H1 (cell line): ENCODE results near the gene UGT1A1. TPM values are rescaled to one million over a fixed set of nuclear protein-coding genes. Genes with fewer than 3 reads are reported as not detected.

ENCODE experiments used
- CTCF ChIA-PET: fragments of 300-600 bp; sonication (Branson Sonifier 250); formaldehyde crosslinking; loops from one replicate; lab custom pipeline; 2021; ENCODE audit not compliant: partially characterized antibody; lab: Charles Lee
- POLR2A ChIA-PET: fragments of 300-600 bp; sonication (Branson Sonifier 250); formaldehyde crosslinking; loops from one replicate; lab custom pipeline; 2021; ENCODE audit warnings: inconsistent platforms; ENCODE audit not compliant: partially characterized antibody; lab: Charles Lee
- DNase-seq, 2 experiments: peaks; one replicate each; pipeline versions ENCODE4 v3.0.0 to v3.0.0-alpha.2; 2010 to 2022; ENCODE audit warnings: low spot score in 2 of 2, low read depth in 1 of 2, mixed read lengths in 1 of 2
- FAIRE-seq: peaks from 2 replicates; lab custom pipeline; 2011; peaks lifted over from hg19 to GRCh38; lab: Jason Lieb, UNC
- H2AFZ ChIP-seq: 2 replicates; pipeline ENCODE4 v1.8.1; 2012; ENCODE audit warnings: low read length, inconsistent platforms
- H2AK5ac ChIP-seq: 2 replicates; pipeline ENCODE4 v1.6.1; 2013; ENCODE audit warnings: low read depth, low read length
- H2BK120ac ChIP-seq: replicated peaks from 2 replicates; pipeline ENCODE3; 2013; ENCODE audit warnings: low read depth, low read length, inconsistent platforms
- H2BK12ac ChIP-seq: 2 replicates; pipeline ENCODE4 v1.6.1; 2013; ENCODE audit warnings: low read depth, low read length
- H2BK15ac ChIP-seq: 2 replicates; pipeline ENCODE4 v1.6.1; 2013; ENCODE audit warnings: low read length
- H2BK20ac ChIP-seq: 2 replicates; pipeline ENCODE4 v1.6.1; 2013; ENCODE audit warnings: low read length
- H2BK5ac ChIP-seq: 2 replicates; pipeline ENCODE4 v1.6.1; 2013; ENCODE audit warnings: low read depth, low read length
- H3K14ac ChIP-seq: 2 replicates; pipeline ENCODE4 v1.6.1; 2013; ENCODE audit warnings: inconsistent platforms; ENCODE audit not compliant: insufficient read length
- H3K18ac ChIP-seq: 2 replicates; pipeline ENCODE4 v1.6.1; 2013; ENCODE audit warnings: low read length; ENCODE audit errors: extremely low read depth
- H3K23ac ChIP-seq: 2 replicates; pipeline ENCODE4 v1.6.1; 2013; ENCODE audit warnings: inconsistent platforms; ENCODE audit not compliant: insufficient read length
- H3K23me2 ChIP-seq: 2 replicates; pipeline ENCODE4 v1.6.1; 2013; ENCODE audit warnings: low read depth, low read length
- H3K27ac ChIP-seq: 2 replicates; pipeline ENCODE4 v1.6.1; 2011; ENCODE audit warnings: low read depth, low read length, inconsistent platforms
- H3K27me3 ChIP-seq, 4 experiments: replicated peaks in 1 of 4; 1 replicate in 1 of 4; 2 replicates in 3 of 4; pipeline versions ENCODE4 v1.6.1 to v1.8.1; 2011 to 2013; ENCODE audit warnings: low read length in 3 of 4, mild to moderate bottlenecking in 3 of 4, inconsistent platforms in 2 of 4, mixed read lengths in 2 of 4, moderate library complexity in 1 of 4; ENCODE audit not compliant: control insufficient read depth in 3 of 4, insufficient read depth in 3 of 4; ENCODE audit errors: extremely low read depth in 1 of 4
- H3K36me3 ChIP-seq, 4 experiments: 2 replicates each; pipeline versions ENCODE4 v1.6.1 to v1.8.1; 2011 to 2013; ENCODE audit warnings: mild to moderate bottlenecking in 4 of 4, low read length in 3 of 4, moderate library complexity in 2 of 4, control low read depth in 1 of 4, inconsistent platforms in 1 of 4; ENCODE audit not compliant: insufficient read depth in 4 of 4, control insufficient read depth in 2 of 4
- H3K4ac ChIP-seq: replicated peaks from 2 replicates; pipeline ENCODE3; 2013; ENCODE audit warnings: low read length, low read depth, mixed read lengths, inconsistent platforms; ENCODE audit not compliant: insufficient read length
- H3K4me1 ChIP-seq, 4 experiments: replicated peaks in 1 of 4; 1 replicate in 1 of 4; 2 replicates in 3 of 4; pipeline versions ENCODE4 v1.6.1 to v1.8.1; 2011 to 2013; ENCODE audit warnings: low read length in 3 of 4, inconsistent platforms in 2 of 4, mixed read lengths in 1 of 4; ENCODE audit not compliant: insufficient read depth in 4 of 4, control insufficient read depth in 3 of 4
- H3K4me2 ChIP-seq, 2 experiments: 2 replicates each; pipeline versions ENCODE4 v1.6.1 to v1.8.1; 2011 to 2013; ENCODE audit warnings: low read depth in 2 of 2, low read length in 2 of 2, control low read depth in 1 of 2, inconsistent platforms in 1 of 2, mild to moderate bottlenecking in 1 of 2; ENCODE audit not compliant: insufficient read depth in 1 of 2
- H3K4me3 ChIP-seq, 4 experiments: fragments of 200-600, 300-600 bp in 1 of 4; sonication (generic), shearing (Covaris generic), sonication (Bioruptor Twin) in 1 of 4; 2 replicates each; pipeline versions ENCODE4 v1.5.1 to v1.8.1; 2011 to 2016; ENCODE audit warnings: low read length in 4 of 4, low read depth in 3 of 4, control low read depth in 2 of 4, inconsistent platforms in 2 of 4, mild to moderate bottlenecking in 2 of 4, mixed read lengths in 1 of 4, moderate library complexity in 1 of 4; ENCODE audit not compliant: insufficient read depth in 2 of 4; ENCODE audit errors: extremely low read depth in 1 of 4
- H3K56ac ChIP-seq: replicated peaks from 2 replicates; pipeline ENCODE3; 2013; ENCODE audit warnings: low read depth, mild to moderate bottlenecking, mixed read lengths, low read length, inconsistent platforms; ENCODE audit not compliant: insufficient read length
- H3K79me1 ChIP-seq: 2 replicates; pipeline ENCODE4 v1.6.1; 2013; ENCODE audit warnings: low read depth, low read length, control low read depth
- H3K79me2 ChIP-seq, 2 experiments: 2 replicates each; pipeline versions ENCODE4 v1.6.1 to v1.8.1; 2012 to 2013; ENCODE audit warnings: low read length in 2 of 2, mild to moderate bottlenecking in 2 of 2, inconsistent platforms in 1 of 2; ENCODE audit not compliant: insufficient read depth in 2 of 2, control insufficient read depth in 1 of 2
- H3K9ac ChIP-seq, 4 experiments: replicated peaks in 1 of 4; 1 replicate in 1 of 4; 2 replicates in 3 of 4; pipeline versions ENCODE4 v1.6.1 to v1.8.1; 2011 to 2013; ENCODE audit warnings: low read depth in 3 of 4, low read length in 3 of 4, control low read depth in 2 of 4, mild to moderate bottlenecking in 2 of 4, moderate library complexity in 2 of 4, inconsistent platforms in 1 of 4; ENCODE audit errors: extremely low read depth in 1 of 4
- H3K9me3 ChIP-seq, 2 experiments: 2 replicates each; pipeline versions ENCODE4 v1.6.1 to v1.8.1; 2012 to 2013; ENCODE audit warnings: mild to moderate bottlenecking in 2 of 2, moderate library complexity in 2 of 2, control low read depth in 1 of 2, inconsistent platforms in 1 of 2, low read depth in 1 of 2, low read length in 1 of 2, mixed read lengths in 1 of 2; ENCODE audit not compliant: insufficient read depth in 2 of 2
- H4K20me1 ChIP-seq, 2 experiments: replicated peaks in 1 of 2; 2 replicates each; pipeline versions ENCODE3 to v1.8.1; 2011 to 2013; ENCODE audit warnings: inconsistent platforms in 2 of 2, low read length in 2 of 2, mild to moderate bottlenecking in 1 of 2; ENCODE audit not compliant: insufficient read depth in 2 of 2, control insufficient read depth in 1 of 2
- H4K5ac ChIP-seq: 2 replicates; pipeline ENCODE4 v1.6.1; 2013; ENCODE audit warnings: low read length, low read depth, mixed read lengths, inconsistent platforms; ENCODE audit not compliant: insufficient read length
- H4K8ac ChIP-seq: 2 replicates; pipeline ENCODE4 v1.8.0; 2013; ENCODE audit warnings: mild to moderate bottlenecking, moderate library complexity, low read length, inconsistent platforms; ENCODE audit not compliant: insufficient read depth; ENCODE audit errors: extremely low read depth
- H4K91ac ChIP-seq: replicated peaks from 2 replicates; pipeline ENCODE3; 2013; ENCODE audit warnings: low read length, mixed read lengths, inconsistent platforms; ENCODE audit not compliant: insufficient read length
- BCL11A ChIP-seq, 2 experiments: IDR thresholded peaks; one replicate each; pipeline ENCODE4 v1.6.1; 2011; ENCODE audit warnings: low read depth in 2 of 2, low read length in 2 of 2, mild to moderate bottlenecking in 2 of 2
- CEBPB ChIP-seq: IDR thresholded peaks from 2 replicates; pipeline ENCODE4 v1.6.1; 2012; ENCODE audit warnings: low read depth, low read length
- CHD2 ChIP-seq: IDR thresholded peaks from 2 replicates; pipeline ENCODE4 v1.6.1; 2012; ENCODE audit warnings: low read length, improper control_type of control experiment
- CTBP2 ChIP-seq: IDR thresholded peaks from 2 replicates; pipeline ENCODE4 v1.7.0; 2011; ENCODE audit warnings: borderline replicate concordance, mild to moderate bottlenecking, moderate library complexity, mixed read lengths, low read length; ENCODE audit not compliant: insufficient read depth, insufficient read length
- EP300 ChIP-seq, 2 experiments: IDR thresholded peaks; 1 replicate in 1 of 2; 2 replicates in 1 of 2; pipeline ENCODE4 v1.6.1; 2011 to 2012; ENCODE audit warnings: low read depth in 2 of 2, low read length in 2 of 2, mild to moderate bottlenecking in 2 of 2, borderline replicate concordance in 1 of 2, inconsistent platforms in 1 of 2, moderate library complexity in 1 of 2
- FOSL1 ChIP-seq: IDR thresholded peaks from 2 replicates; pipeline ENCODE4 v1.6.1; 2011; ENCODE audit warnings: mild to moderate bottlenecking, low read depth, low read length, moderate library complexity; ENCODE audit not compliant: insufficient read depth
- GTF2F1 ChIP-seq: IDR thresholded peaks from 2 replicates; pipeline ENCODE4 v1.6.1; 2012; ENCODE audit warnings: low read depth, low read length, improper control_type of control experiment, borderline replicate concordance
- JUN ChIP-seq: IDR thresholded peaks from 2 replicates; pipeline ENCODE4 v1.6.1; 2011; ENCODE audit warnings: low read depth, mild to moderate bottlenecking, improper control_type of control experiment, low read length
- JUND ChIP-seq: IDR thresholded peaks from 2 replicates; pipeline ENCODE4 v1.6.1; 2011; ENCODE audit warnings: mild to moderate bottlenecking, improper control_type of control experiment, low read length
- KDM1A ChIP-seq: fragments of 200-600, 300-600 bp; sonication (generic); IDR thresholded peaks from 2 replicates; pipeline ENCODE4 v1.7.1; 2016; ENCODE audit warnings: mild to moderate bottlenecking, low read length, borderline replicate concordance
- RAD21 ChIP-seq, 2 experiments: IDR thresholded peaks in 1 of 2; conservative IDR thresholded peaks in 1 of 2; 2 replicates each; pipeline ENCODE4 v1.6.1; 2011; ENCODE audit warnings: low read depth in 2 of 2, low read length in 2 of 2, improper control_type of control experiment in 1 of 2, inconsistent platforms in 1 of 2, mild to moderate bottlenecking in 1 of 2, moderate library complexity in 1 of 2
- RXRA ChIP-seq: IDR thresholded peaks from 2 replicates; pipeline ENCODE4 v1.6.1; 2011; ENCODE audit warnings: low read depth, mild to moderate bottlenecking, low read length, moderate library complexity; ENCODE audit not compliant: insufficient read depth
- SIN3A ChIP-seq, 2 experiments: IDR thresholded peaks in 1 of 2; conservative IDR thresholded peaks in 1 of 2; 2 replicates each; pipeline ENCODE4 v1.6.1; 2011 to 2012; ENCODE audit warnings: low read length in 2 of 2, improper control_type of control experiment in 1 of 2, low read depth in 1 of 2, mild to moderate bottlenecking in 1 of 2
- SIRT6 ChIP-seq: IDR thresholded peaks from one replicate; pipeline ENCODE4 v1.7.1; 2012; ENCODE audit warnings: low read length, inconsistent platforms
- YY1 ChIP-seq: IDR thresholded peaks from 2 replicates; pipeline ENCODE4 v1.6.1; 2011; ENCODE audit warnings: low read depth, mild to moderate bottlenecking, low read length
- WGBS, 2 experiments: shearing (Covaris generic) in 1 of 2; methylation state at CpG; one replicate each; pipeline versions ENCODE4 v1.1.6 to v1.1.7; 2013 to 2015; ENCODE audit warnings: low lambda C conversion rate in 2 of 2, mixed read lengths in 2 of 2, inconsistent platforms in 1 of 2, low coverage in 1 of 2, missing lambda C conversion rate in 1 of 2; ENCODE audit not compliant: insufficient replicate concordance in 2 of 2, insufficient coverage in 1 of 2, insufficient read length in 1 of 2; ENCODE audit errors: extremely low coverage in 1 of 2, missing lambda C conversion rate in 1 of 2; 5-methylcytosine and 5-hydroxymethylcytosine counted together
- polyA plus RNA-seq, 7 experiments: library from polyadenylated mRNA; depleted of rRNA in 3 of 7; stranded (reverse) in 5 of 7; unstranded in 2 of 7; fragments of >200 nt in 5 of 7; fragments of 200-250 nt in 2 of 7; gene quantifications; 1 replicate in 5 of 7; 2 replicates in 1 of 7; 4 replicates in 1 of 7; pipeline versions ENCODE4 v1.2.1 to v1.2.3, GENCODE V29; 2011 to 2013; ENCODE audit warnings: missing spikeins in 2 of 7, mixed read lengths in 2 of 7
- total RNA-seq: library from RNA; stranded (reverse); fragmentation: NEBNext Ultra II Directional; extraction: Animal tissue kit (Norgen Biotek cat#: 25700); gene quantifications from 2 replicates; pipeline ENCODE4 v1.2.1, GENCODE V29; 2021

Gene UGT1A1
- total and polyA plus RNA-seq, 2 of the 8 experiments (the other 6 are each of a cell fraction or from before 2014, with no cell fraction given), result not detected

GRCh38 chr2:233747283-233747544, 12.9 kb upstream of the UGT1A1 start:
- Histone ChIP-seq H3K79me1 (no peaks in the 10 kb centered on the region), H3K9me3 (peaks cover 18 to 32% of the 10 kb centered on the region in 2 experiments), H3K4ac (no peak overlapping the region), H3K56ac (no peak overlapping the region), H4K8ac (no peak overlapping the region), H4K91ac (no peak overlapping the region), H3K9ac (no peak overlapping the region), H3K23me2 (no peaks in the 10 kb centered on the region), H3K4me2 (no peak overlapping the region), H2BK20ac (no peak overlapping the region), H3K14ac (no peak overlapping the region), H4K5ac (no peak overlapping the region), H3K79me2 (no peaks in the 10 kb centered on the region), H3K27me3 (no peaks in the 10 kb centered on the region), H2BK12ac (no peak overlapping the region), H4K20me1 (no peaks in the 10 kb centered on the region), H3K4me3 (no peak overlapping the region), H2BK15ac (no peak overlapping the region), H2BK5ac (no peak overlapping the region), H3K27ac (no peak overlapping the region), H2AK5ac (no peak overlapping the region), H3K23ac (no peak overlapping the region), H2BK120ac (no peak overlapping the region), H3K18ac (no peak overlapping the region), H3K4me1 (no peaks in the 10 kb centered on the region), H3K36me3 (no peaks in the 10 kb centered on the region), H2AFZ (no peak overlapping the region)
- ChIA-PET CTCF (interaction anchor here (0.8 kb wide), 1 partner anchor 86 kb away, joined by 4 read pairs; no protein-coding TSS in a partner anchor), POLR2A (no interaction called here)
- FAIRE-seq (no peak), DNase-seq (no peak)
- 79% methylated on average over 2 of the region's 6 CpGs; no CpG with 5 or more reads in 1 of the 2 experiments for WGBS, 2 experiments
- TF ChIP-seq CHD2 (no peak), CTBP2 (no peak), SIN3A (conservative IDR thresholded peaks at IDR 0.05 in 1 of 2, IDR thresholded peaks at IDR 0.05 in 1 of 2; ENCODE audit: low read depth in 1 of 2, low read length in 2 of 2) (no peak), CEBPB (no peak), JUND (no peak), RXRA (no peak), BCL11A (IDR thresholded peaks at IDR 0.05; ENCODE audit: low read depth in 2 of 2, low read length in 2 of 2) (no peak), GTF2F1 (no peak), KDM1A (no peak), JUN (no peak), FOSL1 (no peak), SIRT6 (no peak), YY1 (no peak), EP300 (IDR thresholded peaks at IDR 0.05; ENCODE audit: borderline replicate concordance in 1 of 2, low read depth in 2 of 2, low read length in 2 of 2) (no peak), RAD21 (IDR thresholded peaks at IDR 0.05 in 1 of 2, conservative IDR thresholded peaks at IDR 0.05 in 1 of 2; ENCODE audit: low read depth in 2 of 2, low read length in 2 of 2) (no peak)
